Measurements from ENCODE around the gene MACROD2.
"Not testable (repeated sequence)": the region's sequence is repeated elsewhere in the genome, so short reads cannot be mapped to it uniquely, and the experiment has no call there.

MACROD2 gene

DNA sequence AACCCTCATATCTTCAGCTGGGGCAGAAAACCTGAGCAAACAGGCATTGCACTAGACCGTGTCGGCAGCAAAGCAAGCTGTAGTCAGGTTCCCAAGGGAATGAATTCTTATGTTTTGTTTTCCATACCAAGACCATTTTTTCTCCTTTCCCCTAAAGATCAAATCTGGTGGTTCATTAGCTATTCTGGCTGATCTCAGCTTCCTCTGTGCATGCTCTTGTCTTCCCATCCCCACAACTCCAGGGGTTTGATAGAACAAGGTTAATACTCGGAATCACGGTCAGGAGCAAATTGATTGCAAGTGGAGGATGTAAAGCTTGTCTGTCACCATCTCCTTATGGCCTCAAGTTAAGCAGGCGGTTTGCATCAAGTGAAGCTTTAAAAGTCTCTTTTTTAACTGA lies 1799.1 kb downstream of the MACROD2 start:
- no peak overlapping the region for H3K4me3 ChIP-seq (ENCODE audit: low read length)
- TF ChIP-seq ZNF274 (IDR thresholded peaks at IDR 0.05; ENCODE audit: low read depth, low read length): no peak

DNA sequence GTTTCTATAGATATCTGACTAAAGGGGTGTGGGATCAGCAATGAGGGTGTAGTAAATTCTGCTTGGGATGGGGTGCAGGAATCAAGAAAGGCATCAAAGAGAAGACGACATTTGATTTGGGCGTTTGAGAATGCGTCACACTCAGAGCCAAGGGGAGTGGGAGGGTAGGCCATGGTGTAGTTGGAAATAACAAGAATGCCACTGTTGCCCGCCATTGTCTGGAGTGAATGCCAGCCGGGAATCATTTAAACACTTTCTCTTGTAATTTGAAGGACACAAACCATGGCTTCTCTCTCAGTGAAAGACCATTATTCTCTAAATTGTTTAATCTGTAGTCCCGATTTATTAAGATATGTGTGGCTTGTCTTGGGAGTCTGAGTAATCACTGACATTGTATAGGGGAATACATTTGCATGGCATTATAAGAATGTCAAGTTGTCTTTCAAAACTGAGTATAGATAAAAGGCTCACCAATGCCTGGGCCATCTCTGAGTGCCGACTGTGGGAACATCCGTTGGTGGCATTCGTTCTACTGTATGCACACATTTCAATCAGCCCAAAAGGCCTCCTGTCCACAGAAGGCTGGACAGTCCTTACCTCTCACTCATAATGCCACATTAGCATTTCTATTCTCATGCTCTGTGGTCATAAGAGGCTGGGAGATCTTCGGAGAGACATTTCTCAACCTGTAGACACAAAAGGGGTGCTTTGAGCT lies 1800.1 kb downstream of the MACROD2 start:
- no peak for TF ChIP-seq ZNF274 (IDR thresholded peaks at IDR 0.05; ENCODE audit: low read depth, low read length)
- H3K4me3 ChIP-seq (ENCODE audit: low read length): no peak overlapping the region

GRCh38 chr20:15799871-15800270 lies 1804.6 kb downstream of the MACROD2 start:
- TF ChIP-seq ZNF274 (IDR thresholded peaks at IDR 0.05; ENCODE audit: low read depth, low read length): no peak
- no peak overlapping the region for H3K4me3 ChIP-seq (ENCODE audit: low read length)

DNA sequence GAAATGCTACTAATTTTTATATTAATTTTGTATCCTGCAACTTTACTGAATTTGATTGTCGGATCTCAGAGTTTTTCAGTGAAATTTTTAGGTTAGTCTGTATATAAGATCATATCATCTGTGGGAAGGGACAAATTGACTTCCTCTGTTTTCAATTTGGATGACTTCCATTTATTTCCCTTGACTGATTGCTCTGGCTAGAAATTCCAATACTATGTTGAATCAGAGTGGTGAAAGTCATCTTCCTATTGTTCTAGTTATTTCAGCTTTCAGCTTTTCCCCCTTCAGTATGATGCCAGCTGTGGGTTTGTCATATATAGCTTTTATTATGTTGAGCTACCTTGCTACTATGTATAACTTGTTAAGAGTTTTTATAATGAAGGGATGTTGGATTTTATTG lies 1806.7 kb downstream of the MACROD2 start:
- no peak overlapping the region for H3K4me3 ChIP-seq (ENCODE audit: low read length)
- no peak for TF ChIP-seq ZNF274 (IDR thresholded peaks at IDR 0.05; ENCODE audit: low read depth, low read length)

DNA sequence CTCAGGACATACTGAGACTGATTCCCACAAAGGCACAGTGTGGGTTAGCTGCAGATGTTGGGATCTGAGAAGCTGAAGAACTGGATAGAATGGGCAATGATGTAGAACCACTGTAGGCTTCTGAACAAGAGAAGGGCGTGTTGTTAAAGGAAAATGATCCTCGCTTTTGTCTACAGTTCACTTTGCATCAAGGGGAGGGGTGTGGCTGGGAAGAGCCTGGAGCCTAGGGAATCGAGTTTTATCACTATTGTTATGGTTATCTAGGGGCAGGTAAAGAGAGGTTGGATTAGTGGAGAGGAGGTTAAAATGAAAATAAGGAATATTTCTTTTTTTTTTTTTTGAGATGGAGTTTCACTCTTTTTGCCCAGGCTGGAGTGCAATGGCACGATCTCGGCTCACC lies 1809.8 kb downstream of the MACROD2 start:
- no peak for TF ChIP-seq ZNF274 (IDR thresholded peaks at IDR 0.05; ENCODE audit: low read depth, low read length)

DNA sequence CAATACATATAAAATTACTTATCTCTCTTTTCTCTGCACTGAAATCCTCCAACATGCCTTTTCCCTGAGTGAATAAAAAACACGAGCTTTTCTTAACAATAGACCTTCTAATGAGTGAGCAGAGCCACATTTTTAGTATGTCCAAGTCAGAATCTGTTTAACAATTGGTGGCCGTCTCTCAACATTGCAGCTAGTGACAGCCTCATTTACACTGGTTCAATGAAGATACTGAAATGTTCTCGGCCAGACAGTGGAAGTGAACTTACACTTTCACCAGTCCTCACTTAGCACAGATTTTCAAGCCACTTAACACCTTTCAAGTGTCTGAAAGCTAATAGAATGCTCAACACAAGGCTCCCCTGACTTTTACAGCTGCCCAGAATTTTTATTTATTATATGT lies 1810.8 kb downstream of the MACROD2 start:
- TF ChIP-seq ZNF274 (IDR thresholded peaks at IDR 0.05; ENCODE audit: low read depth, low read length): no peak
- H3K4me3 ChIP-seq (ENCODE audit: low read length): no peak overlapping the region

More for the DNA sequence above, 1809.8 kb downstream of the MACROD2 start:
- no peak overlapping the region for H3K4me3 ChIP-seq (ENCODE audit: low read length)

DNA sequence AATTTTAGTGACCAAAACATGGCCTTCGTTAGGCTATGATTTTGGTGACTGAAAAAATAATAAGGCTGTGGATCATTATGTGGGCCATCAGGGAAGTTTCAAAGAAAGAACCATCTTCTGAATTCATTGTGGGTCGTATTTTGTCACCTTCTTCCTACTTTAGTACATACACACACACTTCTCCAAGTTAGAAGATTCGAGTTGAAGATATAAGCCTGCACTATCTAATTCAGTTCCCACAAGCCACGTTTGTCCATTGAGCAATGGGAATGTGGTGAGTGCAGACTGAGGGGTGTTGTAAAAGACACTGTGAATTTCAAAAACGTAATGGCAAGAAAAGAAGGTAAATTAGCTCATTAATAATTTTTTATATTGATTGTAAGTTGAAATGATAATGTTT lies 1812.0 kb downstream of the MACROD2 start:
- TF ChIP-seq ZNF274 (IDR thresholded peaks at IDR 0.05; ENCODE audit: low read depth, low read length): no peak
- no peak overlapping the region for H3K4me3 ChIP-seq (ENCODE audit: low read length)

DNA sequence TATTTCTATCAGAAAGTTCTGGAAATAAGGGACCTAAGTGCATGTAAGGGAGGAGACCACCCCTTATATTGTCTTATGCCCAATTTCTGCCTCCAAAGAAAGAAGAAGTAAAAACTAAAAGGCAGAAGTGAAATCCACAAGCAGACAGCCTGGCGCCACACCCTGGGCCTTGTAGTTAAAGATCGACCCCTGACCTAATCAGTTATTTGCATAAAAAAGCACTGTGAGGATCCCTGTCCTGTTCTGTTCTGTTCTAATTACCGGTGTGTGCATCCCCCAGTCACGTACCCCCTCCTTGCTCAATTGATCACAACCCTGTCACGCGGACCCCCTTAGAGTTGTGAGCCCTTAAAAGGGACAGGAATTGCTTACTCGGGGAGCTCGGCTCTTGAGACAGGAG lies 1812.5 kb downstream of the MACROD2 start:
- not testable (repeated sequence) for H3K4me3 ChIP-seq (ENCODE audit: low read length)

DNA sequence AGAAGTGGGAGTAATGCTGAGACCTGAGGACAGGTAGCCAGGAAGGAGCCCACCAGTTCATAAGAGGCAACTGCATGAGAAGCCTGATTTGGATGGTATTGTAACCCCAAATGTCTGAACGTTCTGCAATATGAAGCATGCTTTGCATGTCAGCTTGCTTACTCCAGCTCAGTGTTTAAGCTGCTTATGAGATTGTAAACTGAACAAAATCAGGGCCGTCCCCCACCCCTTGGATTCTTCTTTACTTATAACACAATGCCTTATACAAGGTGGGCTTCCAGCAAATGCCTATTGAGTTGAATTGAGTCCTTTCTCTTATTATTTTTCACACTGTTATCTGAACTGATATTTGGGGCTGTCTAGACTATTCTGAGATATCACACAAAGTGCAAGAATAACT lies 1816.6 kb downstream of the MACROD2 start:
- no peak overlapping the region for H3K4me3 ChIP-seq (ENCODE audit: low read length)

DNA sequence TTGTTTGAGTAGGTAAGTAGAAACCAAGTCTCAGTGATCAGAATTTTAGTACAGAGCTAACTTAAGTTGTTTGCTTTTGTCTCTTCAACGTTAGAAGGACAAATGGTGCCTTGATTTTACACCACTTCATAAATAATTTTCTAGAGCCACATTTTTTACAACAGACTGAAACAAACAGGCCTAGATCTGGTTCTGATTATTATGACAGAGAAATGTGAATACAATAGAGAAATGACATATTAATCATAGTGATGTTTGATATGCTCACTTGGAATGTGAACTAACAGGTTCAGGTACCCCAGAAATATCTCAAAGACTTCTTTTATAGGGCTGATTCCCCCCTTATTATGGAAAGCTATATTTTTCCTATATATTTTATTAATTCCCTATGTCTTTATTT lies 1817.4 kb downstream of the MACROD2 start:
- TF ChIP-seq ZNF274 (IDR thresholded peaks at IDR 0.05; ENCODE audit: low read depth, low read length): no peak
- no peak overlapping the region for H3K4me3 ChIP-seq (ENCODE audit: low read length)

More for the DNA sequence above, 1816.6 kb downstream of the MACROD2 start:
- no peak for TF ChIP-seq ZNF274 (IDR thresholded peaks at IDR 0.05; ENCODE audit: low read depth, low read length)

DNA sequence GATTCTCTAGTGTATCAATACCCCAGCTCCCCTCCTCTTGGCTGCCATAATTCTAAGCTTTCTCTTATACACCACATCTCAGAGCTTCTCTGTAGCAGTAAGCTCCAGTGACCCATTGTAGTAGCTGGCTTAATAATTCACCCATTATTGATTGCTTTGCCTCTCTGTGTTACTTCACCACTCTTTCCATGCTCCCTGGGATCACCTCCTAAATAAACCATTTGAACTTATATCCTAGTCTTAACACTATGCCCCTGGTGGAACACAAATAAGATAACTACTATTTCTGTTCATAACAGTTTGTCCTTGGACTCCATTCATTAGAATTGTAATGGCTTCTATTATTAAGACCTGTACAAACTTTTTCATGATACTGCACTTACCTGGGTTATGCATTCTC lies 1819.0 kb downstream of the MACROD2 start:
- no peak for TF ChIP-seq ZNF274 (IDR thresholded peaks at IDR 0.05; ENCODE audit: low read depth, low read length)
- H3K4me3 ChIP-seq (ENCODE audit: low read length): no peak overlapping the region

- no peak for TF ChIP-seq ZNF274 (IDR thresholded peaks at IDR 0.05; ENCODE audit: low read depth, low read length)
- H3K4me3 ChIP-seq (ENCODE audit: low read length): no peak overlapping the region
These were observed 1819.6 kb downstream of the MACROD2 start for GRCh38 chr20:15814911-15815310.

GRCh38 chr20:15817351-15817750 lies 1822.0 kb downstream of the MACROD2 start:
- H3K4me3 ChIP-seq (ENCODE audit: low read length): no peak overlapping the region
- TF ChIP-seq ZNF274 (IDR thresholded peaks at IDR 0.05; ENCODE audit: low read depth, low read length): no peak

DNA sequence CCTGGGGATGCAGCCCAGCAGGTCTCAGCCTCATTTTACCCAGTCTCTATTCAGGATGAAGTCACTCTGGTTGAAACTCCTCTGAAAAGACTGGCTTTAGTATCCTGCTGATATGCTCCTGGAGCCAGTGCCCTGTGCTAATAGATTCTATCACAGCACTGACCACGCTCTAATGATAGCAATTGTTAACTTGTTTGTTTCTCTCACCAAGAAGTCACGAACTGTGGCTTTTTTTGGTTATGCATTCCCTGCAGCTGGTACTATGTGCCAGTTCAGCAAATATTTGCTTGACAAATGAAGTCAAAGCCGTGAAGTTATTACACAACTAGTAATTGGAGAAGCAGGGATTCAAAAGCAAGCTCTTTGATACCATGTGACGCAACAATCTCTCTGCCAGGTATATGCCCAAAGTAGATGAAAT lies 1823.3 kb downstream of the MACROD2 start:
- no peak overlapping the region for H3K4me3 ChIP-seq (ENCODE audit: low read length)
- no peak for TF ChIP-seq ZNF274 (IDR thresholded peaks at IDR 0.05; ENCODE audit: low read depth, low read length)

GRCh38 chr20:15823718-15824117 lies 1828.4 kb downstream of the MACROD2 start:
- TF ChIP-seq ZNF274 (IDR thresholded peaks at IDR 0.05; ENCODE audit: low read depth, low read length): no peak
- no peak overlapping the region for H3K4me3 ChIP-seq (ENCODE audit: low read length)

GRCh38 chr20:15827628-15828027 lies 1832.3 kb downstream of the MACROD2 start:
- no peak for TF ChIP-seq ZNF274 (IDR thresholded peaks at IDR 0.05; ENCODE audit: low read depth, low read length)
- H3K4me3 ChIP-seq (ENCODE audit: low read length): no peak overlapping the region

Measured in GM08714 (cell line).